ENCODE data around the gene ZNF45.
"Not testable (repeated sequence)": the region's sequence is repeated elsewhere in the genome, so short reads cannot be mapped to it uniquely, and the experiment has no call there.

Gene ZNF45

DNA sequence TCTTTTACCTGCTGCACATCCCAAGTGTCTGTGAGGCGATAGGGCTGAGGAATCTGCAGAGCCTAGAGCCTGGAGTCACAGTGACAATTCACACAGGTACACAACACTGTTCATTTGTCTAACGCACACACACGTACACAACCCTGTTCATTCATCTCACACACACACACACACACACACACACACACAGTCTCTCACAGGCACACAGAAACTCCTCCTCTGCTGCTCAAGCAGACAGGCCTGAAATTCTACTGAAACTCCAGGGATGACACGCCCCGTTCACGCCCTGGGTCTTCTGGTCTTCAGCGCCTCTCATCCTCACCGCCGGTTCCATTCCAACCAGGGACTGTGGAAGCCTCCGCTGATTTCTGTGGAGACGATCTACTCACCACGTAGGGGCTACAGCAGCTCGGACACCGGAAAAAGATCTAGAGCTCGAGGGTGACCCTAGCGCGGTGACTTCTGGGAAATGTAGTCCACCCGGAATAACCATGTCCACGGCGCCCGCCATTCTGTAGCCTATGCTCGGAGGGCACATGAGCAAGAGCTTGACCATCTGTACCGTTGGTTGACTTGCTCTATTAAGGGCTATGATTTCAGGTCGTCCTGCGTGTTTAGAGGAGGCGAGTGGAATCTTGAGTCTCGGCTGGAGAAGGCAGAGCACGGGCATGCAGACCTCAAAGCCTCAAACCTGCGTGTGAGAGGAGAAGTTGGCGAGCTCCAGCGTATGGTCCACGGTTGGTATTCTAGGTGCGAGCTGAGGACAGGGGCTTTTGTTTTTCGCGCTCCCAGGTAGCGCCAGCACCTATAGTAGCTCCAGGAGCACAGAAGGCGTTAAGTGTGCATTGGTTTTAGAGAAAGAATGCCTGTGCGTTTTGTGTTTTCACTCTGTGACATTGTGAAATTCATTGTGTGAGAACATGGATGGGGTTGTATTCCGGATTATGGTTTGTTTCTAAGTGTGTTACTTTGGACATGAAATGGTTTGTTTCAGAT, 33.4 kb downstream of the ZNF45 start:
- peaks cover 0 to 18% (median 1%) of the 10 kb centered on the region in 4 experiments for H3K36me3 ChIP-seq (ENCODE audit: control insufficient read depth in 4 of 4, insufficient read depth in 4 of 4, low read length in 3 of 4)
- H3K4me1 ChIP-seq (ENCODE audit: control extremely low read depth in 1 of 4, control insufficient read depth in 4 of 4, insufficient read depth in 4 of 4, low read length in 3 of 4): peaks cover 0 to 14% (median 8%) of the 10 kb centered on the region in 4 experiments
- H3K4me3 ChIP-seq (ENCODE audit: control insufficient read depth in 1 of 7, extremely low read depth in 1 of 7, insufficient read depth in 4 of 7, low read depth in 2 of 7, low read length in 6 of 7): peak overlapping the region; percentile 69 to 90 (median 83)
- POLR2A ChIA-PET: no interaction called here
- WGBS (ENCODE audit: insufficient coverage): 20% methylated on average over 38 of the region's 39 CpGs
- CTCF ChIA-PET: interaction anchor here (0.7 kb wide), 1 partner anchor 48 kb away, joined by 4 read pairs; no protein-coding TSS in a partner anchor
- peaks cover 16 to 70% (median 24%) of the 10 kb centered on the region in 5 experiments for H3K9me3 ChIP-seq (ENCODE audit: control extremely low read depth in 1 of 5, control insufficient read depth in 4 of 5, insufficient read depth in 2 of 5, low read depth in 1 of 5, low read length in 4 of 5)
- H3K27me3 ChIP-seq (replicated peaks in 2 of 5; ENCODE audit: control insufficient read depth in 4 of 5, insufficient read depth in 5 of 5, low read length in 4 of 5): no peaks in the 10 kb centered on the region
- DNase-seq: peak; percentile 61 to 74 (median 67)
- no peak overlapping the region for H3K27ac ChIP-seq (ENCODE audit: insufficient read depth in 1 of 2, low read depth in 1 of 2, low read length in 2 of 2, poor library complexity in 1 of 2, severe bottlenecking in 2 of 2)

DNA sequence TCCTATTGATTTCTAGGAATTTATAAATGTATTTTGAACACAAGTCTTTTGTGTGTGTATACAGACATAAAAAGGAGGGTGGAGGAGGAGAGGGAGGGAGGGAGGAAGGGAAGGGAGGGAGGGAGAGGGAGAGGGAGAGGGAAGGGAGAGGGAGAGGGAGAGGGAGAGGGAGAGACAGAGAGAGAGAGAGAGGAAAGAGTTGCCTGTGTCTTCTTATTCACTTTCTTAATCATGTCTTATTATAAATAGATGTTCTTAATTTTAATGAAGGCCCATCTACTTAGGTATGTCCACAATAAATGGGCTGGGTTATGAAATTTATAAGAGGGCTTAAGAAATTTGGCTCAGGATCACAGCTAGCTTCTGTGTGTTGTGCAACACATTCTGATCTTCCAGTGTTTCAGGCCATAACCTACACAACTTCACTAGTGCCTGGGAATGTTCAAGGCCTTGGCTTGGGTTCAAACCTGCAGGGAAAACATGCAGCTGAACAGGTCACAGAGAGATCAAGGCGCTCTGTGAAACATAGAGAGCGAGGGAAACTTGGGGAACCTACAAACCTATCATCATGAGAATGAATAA, 39.3 kb downstream of the ZNF45 start:
- H3K27me3 ChIP-seq (replicated peaks in 2 of 5; ENCODE audit: control insufficient read depth in 4 of 5, insufficient read depth in 5 of 5, low read length in 4 of 5): no peaks in the 10 kb centered on the region
- no CpG with 5 or more reads among the region's 2 CpGs for WGBS (ENCODE audit: insufficient coverage)
- no peak for DNase-seq
- H3K9me3 ChIP-seq (ENCODE audit: control extremely low read depth in 1 of 5, control insufficient read depth in 4 of 5, insufficient read depth in 2 of 5, low read depth in 1 of 5, low read length in 4 of 5): peaks cover 14 to 67% (median 16%) of the 10 kb centered on the region in 5 experiments
- no peak overlapping the region for H3K27ac ChIP-seq (ENCODE audit: insufficient read depth in 1 of 2, low read depth in 1 of 2, low read length in 2 of 2, poor library complexity in 1 of 2, severe bottlenecking in 2 of 2)
- ChIA-PET POLR2A (no interaction called here), CTCF (no interaction called here)
- peak overlapping the region in 1 of 7 experiments; percentile 16 for H3K4me3 ChIP-seq (ENCODE audit: control insufficient read depth in 1 of 7, extremely low read depth in 1 of 7, insufficient read depth in 4 of 7, low read depth in 2 of 7, low read length in 6 of 7)
- H3K36me3 ChIP-seq (ENCODE audit: control insufficient read depth in 4 of 4, insufficient read depth in 4 of 4, low read length in 3 of 4): peaks cover 0 to 20% (median 5%) of the 10 kb centered on the region in 4 experiments
- no peaks in the 10 kb centered on the region for H3K4me1 ChIP-seq (ENCODE audit: control extremely low read depth in 1 of 4, control insufficient read depth in 4 of 4, insufficient read depth in 4 of 4, low read length in 3 of 4)

DNA sequence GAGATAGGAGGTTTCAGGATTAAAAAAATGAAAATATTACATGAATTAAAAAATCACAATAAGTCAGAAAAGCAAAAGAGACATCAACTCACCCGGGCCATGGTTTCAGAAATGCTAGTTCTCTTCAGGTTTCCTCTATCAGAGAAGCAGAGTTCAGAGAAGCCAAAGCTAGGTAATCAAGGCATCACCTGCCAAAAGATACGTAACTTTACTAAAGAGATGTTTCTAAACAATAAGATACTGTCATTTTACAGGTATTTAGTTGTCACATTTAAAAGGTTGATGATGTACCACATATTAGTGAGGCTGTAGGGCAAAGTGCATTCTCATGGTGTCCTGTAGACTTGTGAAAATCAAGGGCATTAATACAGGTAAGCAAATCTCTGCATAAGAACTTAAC, 51.2 kb downstream of the ZNF45 start, which contains the start of gene ZNF404:
Gene ZNF404 (minus strand): TSS at position 101 of the 400 bp plus-strand sequence.
- WGBS (ENCODE audit: insufficient coverage): 80% methylated on average over 1 of the region's 2 CpGs
- no peak within 1 kb of the TSS for H3K4me3 ChIP-seq (ENCODE audit: control insufficient read depth in 1 of 7, extremely low read depth in 1 of 7, insufficient read depth in 4 of 7, low read depth in 2 of 7, low read length in 6 of 7)
- peaks cover 0 to 26% (median 2%) of the 10 kb centered on the region in 4 experiments for H3K36me3 ChIP-seq (ENCODE audit: control insufficient read depth in 4 of 4, insufficient read depth in 4 of 4, low read length in 3 of 4)
- POLR2A ChIA-PET: no interaction called here
- no peak within 1 kb of the TSS for H3K27ac ChIP-seq (ENCODE audit: insufficient read depth in 1 of 2, low read depth in 1 of 2, low read length in 2 of 2, poor library complexity in 1 of 2, severe bottlenecking in 2 of 2)
- peaks cover 10 to 73% (median 23%) of the 10 kb centered on the region in 5 experiments for H3K9me3 ChIP-seq (ENCODE audit: control extremely low read depth in 1 of 5, control insufficient read depth in 4 of 5, insufficient read depth in 2 of 5, low read depth in 1 of 5, low read length in 4 of 5)
- CTCF ChIA-PET: no interaction called here
- no peaks in the 10 kb centered on the region for H3K4me1 ChIP-seq (ENCODE audit: control extremely low read depth in 1 of 4, control insufficient read depth in 4 of 4, insufficient read depth in 4 of 4, low read length in 3 of 4)
- DNase-seq: no peak
- no peaks in the 10 kb centered on the region for H3K27me3 ChIP-seq (replicated peaks in 2 of 5; ENCODE audit: control insufficient read depth in 4 of 5, insufficient read depth in 5 of 5, low read length in 4 of 5)

DNA sequence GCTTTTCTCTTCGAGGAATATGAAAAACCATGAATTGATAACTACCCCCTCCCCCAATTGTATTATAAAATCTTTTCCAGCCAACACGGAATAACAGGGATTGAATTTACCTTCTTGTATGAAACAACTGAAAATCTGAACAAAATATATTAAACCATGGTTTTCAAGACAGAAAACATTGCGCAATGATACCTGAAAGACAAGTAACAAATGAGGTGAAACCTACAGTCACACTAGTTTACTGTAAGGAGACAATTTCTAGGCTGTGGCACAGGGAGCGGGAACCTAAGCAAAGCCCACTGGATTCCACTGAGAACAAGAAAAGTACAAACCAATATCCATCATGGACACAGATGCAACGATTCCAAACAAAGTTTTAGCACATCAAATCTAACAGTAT, 54.6 kb downstream of the ZNF45 start:
- Histone ChIP-seq H3K36me3 (ENCODE audit: control insufficient read depth in 4 of 4, insufficient read depth in 4 of 4, low read length in 3 of 4) (peaks cover 0 to 30% (median 3%) of the 10 kb centered on the region in 4 experiments), H3K27ac (ENCODE audit: insufficient read depth in 1 of 2, low read depth in 1 of 2, low read length in 2 of 2, poor library complexity in 1 of 2, severe bottlenecking in 2 of 2) (no peak overlapping the region), H3K4me3 (ENCODE audit: control insufficient read depth in 1 of 7, extremely low read depth in 1 of 7, insufficient read depth in 4 of 7, low read depth in 2 of 7, low read length in 6 of 7) (no peak overlapping the region), H3K27me3 (replicated peaks in 2 of 5; ENCODE audit: control insufficient read depth in 4 of 5, insufficient read depth in 5 of 5, low read length in 4 of 5) (no peaks in the 10 kb centered on the region), H3K9me3 (ENCODE audit: control extremely low read depth in 1 of 5, control insufficient read depth in 4 of 5, insufficient read depth in 2 of 5, low read depth in 1 of 5, low read length in 4 of 5) (peaks cover 8 to 74% (median 25%) of the 10 kb centered on the region in 5 experiments), H3K4me1 (ENCODE audit: control extremely low read depth in 1 of 4, control insufficient read depth in 4 of 4, insufficient read depth in 4 of 4, low read length in 3 of 4) (no peaks in the 10 kb centered on the region)
- no peak for DNase-seq
- POLR2A ChIA-PET: no interaction called here
- CTCF ChIA-PET: no interaction called here
- 100% methylated on average over 1 of the region's 5 CpGs for WGBS (ENCODE audit: insufficient coverage)

DNA sequence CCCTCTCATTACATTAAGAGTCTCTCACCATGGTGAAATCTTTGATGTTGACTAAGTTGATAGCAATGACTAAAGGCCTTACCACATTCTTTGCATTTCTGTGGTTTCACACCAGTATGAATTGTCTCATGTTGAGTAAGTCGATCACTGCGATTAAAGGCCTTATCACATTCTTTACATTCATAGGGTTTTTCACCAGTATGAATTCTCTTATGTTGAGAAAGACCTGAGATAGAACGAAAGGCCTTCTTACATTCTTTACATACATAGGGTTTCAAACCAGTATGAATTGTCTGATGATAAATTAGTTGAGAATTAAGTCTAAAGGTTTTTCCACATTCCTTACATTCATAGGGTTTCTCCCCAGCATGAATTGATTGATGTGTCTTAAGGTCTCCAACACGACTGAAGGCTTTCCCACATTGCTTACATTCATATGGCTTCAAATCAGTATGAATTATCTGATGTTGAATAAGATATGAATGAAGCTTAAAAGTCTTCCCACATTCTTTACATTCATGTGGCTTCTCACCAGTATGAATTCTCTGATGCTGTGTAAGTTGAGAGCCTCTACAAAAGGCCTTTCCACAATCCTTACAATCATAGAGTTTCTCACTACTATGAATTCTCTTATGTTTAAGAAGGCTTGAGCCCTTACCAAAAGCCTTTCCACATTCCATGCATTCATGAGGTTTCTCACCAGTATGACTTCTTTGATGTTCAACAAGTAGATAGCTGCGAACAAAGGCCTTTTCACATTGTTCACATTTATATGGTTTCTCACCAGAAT, 62.3 kb downstream of the ZNF45 start:
- H3K9me3 ChIP-seq (ENCODE audit: control extremely low read depth in 1 of 5, control insufficient read depth in 4 of 5, insufficient read depth in 2 of 5, low read depth in 1 of 5, low read length in 4 of 5): peaks cover 18 to 73% (median 20%) of the 10 kb centered on the region in 5 experiments
- H3K4me1 ChIP-seq (ENCODE audit: control extremely low read depth in 1 of 4, control insufficient read depth in 4 of 4, insufficient read depth in 4 of 4, low read length in 3 of 4): no peaks in the 10 kb centered on the region
- ChIA-PET POLR2A (no interaction called here), CTCF (no interaction called here)
- no peaks in the 10 kb centered on the region for H3K27me3 ChIP-seq (replicated peaks in 2 of 5; ENCODE audit: control insufficient read depth in 4 of 5, insufficient read depth in 5 of 5, low read length in 4 of 5)
- no peak for DNase-seq
- peaks cover 0 to 9% (median under 1%) of the 10 kb centered on the region in 4 experiments for H3K36me3 ChIP-seq (ENCODE audit: control insufficient read depth in 4 of 4, insufficient read depth in 4 of 4, low read length in 3 of 4)
- no peak overlapping the region for H3K4me3 ChIP-seq (ENCODE audit: control insufficient read depth in 1 of 7, extremely low read depth in 1 of 7, insufficient read depth in 4 of 7, low read depth in 2 of 7, low read length in 6 of 7)
- WGBS (ENCODE audit: insufficient coverage): no CpG with 5 or more reads among the region's 5 CpGs
- no peak overlapping the region for H3K27ac ChIP-seq (ENCODE audit: insufficient read depth in 1 of 2, low read depth in 1 of 2, low read length in 2 of 2, poor library complexity in 1 of 2, severe bottlenecking in 2 of 2)

DNA sequence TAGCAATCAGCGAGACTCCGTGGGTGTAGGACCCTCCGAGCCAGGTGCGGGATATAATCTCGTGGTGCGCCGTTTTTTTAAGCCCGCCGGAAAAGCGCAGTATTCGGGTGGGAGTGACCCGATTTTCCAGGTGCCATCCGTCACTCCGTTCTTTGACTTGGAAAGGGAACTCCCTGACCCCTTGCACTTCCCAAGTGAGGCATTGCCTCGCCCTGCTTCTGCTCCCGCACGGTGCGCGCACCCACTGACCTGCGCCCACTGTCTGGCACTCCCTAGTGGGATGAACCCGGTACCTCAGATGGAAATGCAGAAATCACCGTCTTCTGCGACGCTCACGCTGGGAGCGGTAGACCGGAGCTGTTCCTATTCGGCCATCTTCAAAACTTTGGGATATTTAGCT, 68.2 kb downstream of the ZNF45 start:
- H3K27ac ChIP-seq (ENCODE audit: insufficient read depth in 1 of 2, low read depth in 1 of 2, low read length in 2 of 2, poor library complexity in 1 of 2, severe bottlenecking in 2 of 2); H3K27me3 ChIP-seq (replicated peaks in 2 of 5; ENCODE audit: control insufficient read depth in 4 of 5, insufficient read depth in 5 of 5, low read length in 4 of 5); DNase-seq; POLR2A ChIA-PET; CTCF ChIA-PET; H3K4me3 ChIP-seq (ENCODE audit: control insufficient read depth in 1 of 7, extremely low read depth in 1 of 7, insufficient read depth in 4 of 7, low read depth in 2 of 7, low read length in 6 of 7); H3K36me3 ChIP-seq (ENCODE audit: control insufficient read depth in 4 of 4, insufficient read depth in 4 of 4, low read length in 3 of 4); H3K4me1 ChIP-seq (ENCODE audit: control extremely low read depth in 1 of 4, control insufficient read depth in 4 of 4, insufficient read depth in 4 of 4, low read length in 3 of 4): not testable (repeated sequence)
- 96% methylated on average over 19 of the region's 28 CpGs for WGBS (ENCODE audit: insufficient coverage)
- H3K9me3 ChIP-seq (ENCODE audit: control extremely low read depth in 1 of 5, control insufficient read depth in 4 of 5, insufficient read depth in 2 of 5, low read depth in 1 of 5, low read length in 4 of 5): peaks cover 10 to 50% (median 15%) of the 10 kb centered on the region in 5 experiments
